Prostate gland (tissue), 2 donors: ENCODE measurements around the gene MAPK8IP3.

Experiments
- CTCF ChIP-seq, 4 experiments: fragments of 200-600 bp in 2 of 4; fragments of 450-650 bp in 2 of 4; sonication (generic) in 2 of 4; IDR thresholded peaks; 1 replicate in 3 of 4; 2 replicates in 1 of 4; pipeline ENCODE4 v1.5.1; 2016 to 2019; ENCODE audit warnings: antibody characterized with exemption in 4 of 4, mild to moderate bottlenecking in 2 of 4, moderate library complexity in 2 of 4
- POLR2A ChIP-seq: fragments of 450-650 bp; IDR thresholded peaks from one replicate; pipeline ENCODE4 v1.6.1; 2016; ENCODE audit warnings: antibody characterized with exemption, mild to moderate bottlenecking
- POLR2AphosphoS5 ChIP-seq: sonication (generic); formaldehyde crosslinking; IDR thresholded peaks from one replicate; pipeline ENCODE4 v1.6.1; 2017; ENCODE audit warnings: antibody characterized with exemption

GRCh38 chr16:1662543-1662942 is 43.5 kb upstream of the MAPK8IP3 start:
- TF ChIP-seq CTCF (IDR thresholded peaks at IDR 0.05) (no peak), POLR2A (no peak), POLR2AphosphoS5 (no peak)
